Measurements from ENCODE around the gene CLCN5. TPM values are rescaled to one million over a fixed set of nuclear protein-coding genes. Genes with fewer than 3 reads are reported as not detected.

Gene CLCN5
- total and polyA plus RNA-seq, 2 donors, result 1.4 to 26.3 TPM

DNA sequence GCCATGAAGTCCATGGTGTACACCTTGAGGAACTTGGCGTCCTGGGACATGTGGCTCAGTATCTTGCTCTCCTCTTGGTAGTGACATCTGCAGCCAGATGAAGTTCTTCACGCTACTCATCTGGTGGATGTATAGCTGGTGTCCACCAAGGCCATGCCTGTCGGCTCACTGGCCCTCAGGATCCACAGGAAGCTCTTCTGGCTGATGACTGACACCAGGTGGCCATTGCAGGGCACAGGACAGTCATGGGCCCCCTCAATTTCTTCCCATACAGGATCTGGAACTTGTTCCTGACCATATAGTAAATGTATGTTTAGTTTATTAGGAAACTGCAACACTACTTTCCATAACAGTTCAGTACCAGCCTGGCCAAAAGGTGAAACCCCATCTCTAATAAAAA, 10.3 kb upstream of the CLCN5 start:
- DNase-seq (ENCODE audit: extremely low spot score), result no peak

DNA sequence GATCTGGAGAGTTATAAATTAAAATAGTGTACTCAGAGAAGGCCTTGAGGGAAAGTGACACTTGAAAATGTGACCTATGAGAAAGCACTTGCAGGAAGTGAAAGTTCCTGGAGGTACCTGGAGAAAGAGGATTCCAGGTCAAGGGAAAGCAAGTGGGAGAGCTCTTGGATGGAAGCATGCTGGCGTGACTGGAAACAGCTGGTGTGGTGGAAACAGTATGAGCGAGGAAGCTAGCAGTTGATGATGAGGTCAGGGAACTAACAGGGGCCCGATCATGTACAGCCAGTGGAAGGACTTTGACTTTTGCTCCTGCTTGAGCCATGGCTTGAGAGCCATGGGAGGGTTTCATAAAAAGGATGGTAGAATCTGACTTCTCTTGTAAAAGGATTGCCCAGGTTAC, 9.5 kb upstream of the CLCN5 start:
- WGBS, result 79% methylated on average over 3 of the region's 3 CpGs
- no peaks in the 10 kb centered on the region for H3K4me1 ChIP-seq (ENCODE audit: insufficient read depth)

More for the DNA sequence above, 10.3 kb upstream of the CLCN5 start:
- no peaks in the 10 kb centered on the region for H3K4me1 ChIP-seq (ENCODE audit: insufficient read depth)
- no peak overlapping the region for H3K4me3 ChIP-seq (ENCODE audit: low read depth, low read length)
- WGBS, result 84% methylated on average over 3 of the region's 3 CpGs
- no peak overlapping the region for H3K27ac ChIP-seq (ENCODE audit: low read depth)
- H3K36me3 ChIP-seq (ENCODE audit: insufficient read depth), result no peaks in the 10 kb centered on the region

DNA sequence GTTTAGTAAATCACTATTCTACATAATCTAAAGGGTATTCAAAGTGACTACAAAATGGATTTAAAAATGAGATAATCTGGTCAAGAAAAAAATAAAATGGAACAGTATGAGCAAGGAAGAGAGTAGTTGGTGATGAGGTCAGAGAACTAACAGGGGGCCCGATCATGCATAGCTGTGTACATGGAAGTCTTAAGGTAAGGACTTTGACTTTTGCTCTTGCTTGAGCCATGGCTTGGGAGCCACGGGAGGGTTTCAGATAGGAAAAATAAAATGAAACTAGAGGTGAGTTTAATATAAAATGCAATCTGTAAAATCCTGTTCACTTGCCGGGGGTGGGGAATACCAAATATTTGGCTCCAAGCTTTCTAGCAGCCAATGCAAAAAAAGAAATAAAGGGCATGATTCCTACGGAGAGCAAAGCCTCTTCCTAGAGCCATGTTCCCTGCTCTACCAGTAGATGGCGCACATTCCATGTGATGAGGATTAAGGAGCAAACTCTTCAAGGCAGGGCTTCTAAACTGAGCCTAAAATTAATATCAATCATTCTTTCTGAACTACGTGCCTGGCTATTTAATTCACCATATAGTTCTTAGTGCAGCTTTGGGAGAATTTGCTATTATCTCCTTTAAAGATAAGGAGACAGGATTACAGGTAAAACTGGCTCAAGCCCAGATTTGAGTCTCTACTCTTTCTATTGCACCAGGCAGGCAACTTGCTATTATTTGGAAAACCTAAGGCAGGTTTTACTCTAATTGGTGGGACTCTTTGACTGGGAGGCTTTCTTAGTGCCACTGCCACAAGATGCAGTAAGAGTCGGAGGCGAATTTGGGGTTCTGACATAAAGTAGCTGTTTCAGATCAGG, 6.8 kb upstream of the CLCN5 start:
- 34% methylated on average over 8 of the region's 8 CpGs for WGBS
- H3K27ac ChIP-seq (ENCODE audit: low read depth), result no peak overlapping the region
- H3K36me3 ChIP-seq (ENCODE audit: insufficient read depth), result no peaks in the 10 kb centered on the region
- no peaks in the 10 kb centered on the region for H3K4me1 ChIP-seq (ENCODE audit: insufficient read depth)
- H3K4me3 ChIP-seq (ENCODE audit: low read depth, low read length), result no peak overlapping the region
- DNase-seq (ENCODE audit: extremely low spot score), result no peak

More for the DNA sequence above, 9.5 kb upstream of the CLCN5 start:
- Histone ChIP-seq H3K4me3 (ENCODE audit: low read depth, low read length) (no peak overlapping the region), H3K36me3 (ENCODE audit: insufficient read depth) (no peaks in the 10 kb centered on the region), H3K27ac (ENCODE audit: low read depth) (no peak overlapping the region)
- DNase-seq (ENCODE audit: extremely low spot score), result no peak

DNA sequence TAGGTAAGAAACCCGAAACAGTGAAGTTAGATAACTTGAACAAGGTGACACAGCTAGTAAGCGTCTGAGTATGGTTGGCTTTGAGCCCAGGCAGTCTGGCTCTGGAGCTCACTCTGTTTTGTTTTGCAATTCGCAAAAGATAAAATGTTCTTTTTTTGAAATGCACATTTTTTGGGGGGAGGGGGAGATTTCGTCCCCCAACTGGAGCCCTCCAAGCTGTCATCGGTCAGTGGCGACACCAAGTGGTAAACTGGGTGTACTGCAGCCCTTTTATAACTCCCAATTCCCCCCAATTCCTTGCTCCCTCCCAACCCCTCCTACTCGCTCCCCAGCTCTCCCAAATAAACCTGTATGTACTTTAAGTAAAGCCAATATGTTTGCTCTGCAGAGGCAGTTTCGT, 2.8 kb upstream of the CLCN5 start:
- H3K4me3 ChIP-seq (ENCODE audit: low read depth, low read length), result no peak overlapping the region
- no peaks in the 10 kb centered on the region for H3K4me1 ChIP-seq (ENCODE audit: insufficient read depth)
- WGBS, result 12% methylated on average over 8 of the region's 8 CpGs
- H3K27ac ChIP-seq (ENCODE audit: low read depth), result no peak overlapping the region
- H3K36me3 ChIP-seq (ENCODE audit: insufficient read depth), result no peaks in the 10 kb centered on the region
- no peak for DNase-seq (ENCODE audit: extremely low spot score)

DNA sequence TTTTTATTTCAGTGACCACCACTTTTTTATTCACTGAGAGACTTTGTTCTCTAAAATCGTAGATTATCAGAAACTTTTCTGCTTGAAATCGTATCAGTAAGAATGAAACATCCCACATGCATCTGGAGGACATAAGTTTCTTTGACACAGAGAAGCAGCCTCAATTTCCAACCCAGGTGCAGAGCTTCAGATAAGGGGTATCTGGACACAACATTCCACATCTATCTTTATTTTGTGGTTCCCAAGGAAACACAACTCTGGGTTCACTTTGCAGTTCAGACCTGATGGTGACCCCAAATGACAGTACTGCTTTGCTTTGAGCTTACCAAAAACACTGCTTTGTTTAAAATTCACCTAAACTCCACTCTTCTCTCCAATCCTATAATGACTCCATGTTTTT, 1.3 kb upstream of the CLCN5 start:
- no peak overlapping the region for H3K27ac ChIP-seq (ENCODE audit: low read depth)
- H3K36me3 ChIP-seq (ENCODE audit: insufficient read depth), result no peaks in the 10 kb centered on the region
- no peak overlapping the region for H3K4me3 ChIP-seq (ENCODE audit: low read depth, low read length)
- no peaks in the 10 kb centered on the region for H3K4me1 ChIP-seq (ENCODE audit: insufficient read depth)
- 54% methylated on average over 2 of the region's 2 CpGs for WGBS
- no peak for DNase-seq (ENCODE audit: extremely low spot score)

- WGBS, result 47% methylated on average over 2 of the region's 2 CpGs
- Histone ChIP-seq H3K4me1 (ENCODE audit: insufficient read depth) (no peaks in the 10 kb centered on the region), H3K4me3 (ENCODE audit: low read depth, low read length) (no peak overlapping the region), H3K27ac (ENCODE audit: low read depth) (no peak overlapping the region), H3K36me3 (ENCODE audit: insufficient read depth) (no peaks in the 10 kb centered on the region)
- DNase-seq (ENCODE audit: extremely low spot score), result no peak
Observed at GRCh38 chrX:49925176-49925575, 2.8 kb downstream of the CLCN5 start.

- Histone ChIP-seq H3K36me3 (ENCODE audit: insufficient read depth) (no peaks in the 10 kb centered on the region), H3K4me3 (ENCODE audit: low read depth, low read length) (no peak overlapping the region), H3K4me1 (ENCODE audit: insufficient read depth) (no peaks in the 10 kb centered on the region), H3K27ac (ENCODE audit: low read depth) (no peak overlapping the region)
- WGBS, result 53% methylated on average over 1 of the region's 1 CpG
- DNase-seq (ENCODE audit: extremely low spot score), result no peak
Observed at GRCh38 chrX:49930039-49930438, 7.6 kb downstream of the CLCN5 start.

DNA sequence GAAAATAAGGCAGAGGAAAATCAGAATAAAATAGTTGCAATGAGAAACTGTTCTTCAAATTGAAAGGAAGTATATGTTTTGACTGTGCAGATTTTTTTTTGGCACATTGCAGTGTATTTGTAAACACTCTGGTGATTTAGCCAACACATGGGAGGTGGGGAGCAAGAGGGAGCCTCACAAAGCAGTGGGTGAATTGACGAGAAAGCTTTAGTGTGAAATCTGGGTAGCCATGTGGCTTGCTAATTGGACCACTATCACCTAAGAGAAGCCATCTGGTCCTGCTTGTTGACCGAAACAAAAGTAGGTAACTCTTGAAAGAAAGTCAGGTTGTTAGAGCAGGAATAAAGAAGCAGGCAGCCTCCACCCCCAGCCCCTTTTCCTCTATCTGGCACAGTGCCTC, 10.4 kb downstream of the CLCN5 start:
- no peak for DNase-seq (ENCODE audit: extremely low spot score)
- Histone ChIP-seq H3K27ac (ENCODE audit: low read depth) (no peak overlapping the region), H3K4me1 (ENCODE audit: insufficient read depth) (no peaks in the 10 kb centered on the region), H3K4me3 (ENCODE audit: low read depth, low read length) (no peak overlapping the region), H3K36me3 (ENCODE audit: insufficient read depth) (no peaks in the 10 kb centered on the region)
- 80% methylated on average over 2 of the region's 2 CpGs for WGBS

- no peak overlapping the region for H3K27ac ChIP-seq (ENCODE audit: low read depth)
- no peaks in the 10 kb centered on the region for H3K36me3 ChIP-seq (ENCODE audit: insufficient read depth)
- no peak for DNase-seq (ENCODE audit: extremely low spot score)
- WGBS, result 64% methylated on average over 3 of the region's 3 CpGs
- no peaks in the 10 kb centered on the region for H3K4me1 ChIP-seq (ENCODE audit: insufficient read depth)
- H3K4me3 ChIP-seq (ENCODE audit: low read depth, low read length), result no peak overlapping the region
Observed at GRCh38 chrX:49934148-49934547, 11.8 kb downstream of the CLCN5 start.

GRCh38 chrX:49934729-49935128, 12.3 kb downstream of the CLCN5 start:
- 89% methylated on average over 3 of the region's 3 CpGs for WGBS
- H3K36me3 ChIP-seq (ENCODE audit: insufficient read depth), result no peaks in the 10 kb centered on the region
- no peaks in the 10 kb centered on the region for H3K4me1 ChIP-seq (ENCODE audit: insufficient read depth)
- no peak overlapping the region for H3K27ac ChIP-seq (ENCODE audit: low read depth)
- no peak for DNase-seq (ENCODE audit: extremely low spot score)
- no peak overlapping the region for H3K4me3 ChIP-seq (ENCODE audit: low read depth, low read length)

GRCh38 chrX:49947781-49948180, 25.4 kb downstream of the CLCN5 start:
- H3K36me3 ChIP-seq (ENCODE audit: insufficient read depth), result no peaks in the 10 kb centered on the region
- DNase-seq (ENCODE audit: extremely low spot score), result no peak
- 82% methylated on average over 2 of the region's 2 CpGs for WGBS
- H3K27ac ChIP-seq (ENCODE audit: low read depth), result no peak overlapping the region
- no peaks in the 10 kb centered on the region for H3K4me1 ChIP-seq (ENCODE audit: insufficient read depth)
- no peak overlapping the region for H3K4me3 ChIP-seq (ENCODE audit: low read depth, low read length)

DNA sequence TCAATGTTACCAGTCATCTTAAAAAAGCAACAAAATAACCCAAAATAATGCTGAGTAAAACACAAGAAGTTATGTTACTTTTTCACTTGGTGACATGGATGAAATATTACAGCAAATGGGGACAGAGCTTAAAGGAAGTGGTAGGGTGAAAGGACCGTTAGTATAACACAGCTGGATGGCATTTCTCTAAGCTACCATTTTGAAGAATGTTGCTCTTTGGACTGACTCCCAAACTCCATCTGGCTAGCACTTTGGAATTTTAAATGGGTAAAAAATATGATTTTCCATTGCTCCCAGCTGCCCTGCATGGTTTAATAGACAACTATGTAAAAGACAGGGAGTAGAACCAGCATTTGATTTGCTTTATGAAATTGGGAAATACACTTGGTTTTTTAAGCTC, 27.6 kb downstream of the CLCN5 start:
- 76% methylated on average over 1 of the region's 1 CpG for WGBS
- Histone ChIP-seq H3K4me3 (ENCODE audit: low read depth, low read length) (no peak overlapping the region), H3K36me3 (ENCODE audit: insufficient read depth) (no peaks in the 10 kb centered on the region)

DNA sequence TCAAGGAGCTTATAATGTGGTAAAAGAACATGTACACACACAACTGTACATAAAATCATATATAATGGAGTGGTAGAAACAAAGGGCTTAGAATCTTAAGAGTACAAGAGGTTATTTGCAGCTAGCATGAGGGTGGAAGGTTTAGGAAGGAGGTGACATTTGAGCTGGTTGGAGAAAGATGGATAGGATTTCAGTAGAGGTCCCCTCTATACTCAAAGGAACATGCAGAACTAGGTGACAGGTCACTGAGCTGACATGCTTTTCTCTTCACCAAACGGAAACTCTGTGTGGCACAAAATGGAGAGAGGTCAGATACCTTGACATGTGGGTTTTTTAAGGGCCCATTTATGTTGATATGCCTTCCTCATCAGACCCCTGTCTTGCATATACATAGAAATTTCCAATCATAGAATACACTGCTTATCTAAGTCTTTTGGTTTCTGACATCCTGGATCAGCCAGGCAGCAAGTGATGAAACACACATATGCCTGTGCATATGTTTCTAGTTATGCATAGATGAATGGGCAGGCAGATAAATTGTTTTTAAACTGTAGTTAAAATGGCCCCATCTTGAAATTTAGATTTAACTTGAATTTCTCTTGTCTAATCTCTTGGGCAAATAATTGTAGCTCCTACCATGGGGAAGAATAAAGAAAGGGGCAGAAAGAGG, 29.3 kb downstream of the CLCN5 start:
- 71% methylated on average over 1 of the region's 1 CpG for WGBS
- no peaks in the 10 kb centered on the region for H3K4me1 ChIP-seq (ENCODE audit: insufficient read depth)
- H3K4me3 ChIP-seq (ENCODE audit: low read depth, low read length), result no peak overlapping the region
- H3K27ac ChIP-seq (ENCODE audit: low read depth), result no peak overlapping the region
- H3K36me3 ChIP-seq (ENCODE audit: insufficient read depth), result no peaks in the 10 kb centered on the region
- DNase-seq (ENCODE audit: extremely low spot score), result no peak

More for the DNA sequence above, 27.6 kb downstream of the CLCN5 start:
- H3K27ac ChIP-seq (ENCODE audit: low read depth), result no peak overlapping the region
- no peak for DNase-seq (ENCODE audit: extremely low spot score)
- no peaks in the 10 kb centered on the region for H3K4me1 ChIP-seq (ENCODE audit: insufficient read depth)

DNA sequence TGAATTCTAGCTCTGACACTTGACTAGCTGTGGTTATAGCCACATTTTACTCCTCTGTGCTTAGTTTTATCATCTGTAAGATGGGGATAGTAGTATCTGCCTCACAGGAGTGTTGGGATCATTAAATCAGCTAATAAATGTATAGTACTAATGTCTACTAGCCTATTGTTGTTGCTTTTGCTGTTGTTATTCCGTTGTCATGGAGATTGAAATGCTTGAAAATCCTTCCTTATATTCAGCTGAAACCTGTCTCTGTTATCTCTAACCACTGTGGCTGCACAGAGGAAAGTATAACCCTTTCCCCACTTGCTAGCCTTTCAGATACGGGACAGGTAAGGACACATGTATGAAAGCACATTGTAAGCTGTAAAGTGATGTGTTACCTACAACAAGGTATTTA, 33.9 kb downstream of the CLCN5 start:
- H3K36me3 ChIP-seq (ENCODE audit: insufficient read depth), result no peaks in the 10 kb centered on the region
- H3K4me3 ChIP-seq (ENCODE audit: low read depth, low read length), result no peak overlapping the region
- no peak for DNase-seq (ENCODE audit: extremely low spot score)
- H3K27ac ChIP-seq (ENCODE audit: low read depth), result no peak overlapping the region
- 79% methylated on average over 2 of the region's 2 CpGs for WGBS
- no peaks in the 10 kb centered on the region for H3K4me1 ChIP-seq (ENCODE audit: insufficient read depth)
